ENCODE data around the gene RAC3.

RAC3 gene

GRCh38 chr17:82060614-82061013 is 29.1 kb downstream of the RAC3 start:
- intact Hi-C loops (cut with DNase I) = no loop called here
- no peak for DNase-seq

DNA sequence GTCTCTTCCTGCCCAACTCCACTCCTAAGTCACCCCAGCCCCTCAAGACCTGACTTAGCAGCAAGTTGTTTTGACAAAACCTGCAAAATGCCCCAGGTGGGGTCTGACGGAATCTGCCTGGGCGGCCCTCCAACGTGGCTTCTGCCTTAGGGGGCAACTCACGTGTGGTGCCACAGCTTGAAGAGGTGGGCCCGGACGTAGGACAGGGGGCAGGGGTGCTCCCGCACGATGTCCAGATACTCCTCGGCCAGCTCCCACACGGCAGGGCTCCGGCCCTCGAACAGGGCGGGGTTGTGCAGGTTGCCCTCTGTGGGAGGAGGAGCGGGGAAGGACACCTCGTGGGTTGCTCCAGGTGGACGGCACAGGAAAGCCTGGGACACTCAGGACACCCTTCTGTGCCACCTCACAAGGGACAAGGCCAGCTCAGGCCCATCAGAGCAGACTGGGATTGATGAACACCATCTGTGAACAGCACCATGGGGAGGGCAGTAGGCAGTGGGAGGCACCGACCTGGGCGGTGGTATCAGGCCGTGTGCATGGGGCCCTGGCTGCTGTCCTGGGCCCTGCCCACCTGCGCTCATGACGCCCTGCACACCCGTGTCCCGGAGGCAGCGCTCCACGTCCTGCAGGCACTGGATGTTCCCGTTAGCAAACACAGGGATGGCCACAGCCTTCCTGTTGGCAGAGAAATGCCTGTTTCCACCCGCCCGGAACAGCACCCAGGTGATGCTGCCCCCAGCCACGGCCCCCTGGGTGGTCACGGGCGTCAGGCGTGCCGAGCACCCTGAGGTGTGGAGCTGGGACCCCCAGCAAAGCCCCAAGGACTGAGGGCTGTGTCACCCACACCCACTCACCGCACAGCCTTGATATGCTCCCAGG is 29.8 kb downstream of the RAC3 start:
- intact Hi-C loops (cut with DNase I) = no loop called here
- DNase-seq = no peak

GRCh38 chr17:82062076-82062983 is 30.9 kb downstream of the RAC3 start:
- intact Hi-C loops (cut with DNase I) = no loop called here
- DNase-seq = no peak

GRCh38 chr17:82062984-82063368 is 31.5 kb downstream of the RAC3 start:
- intact Hi-C loops (cut with DNase I) = no loop called here
- DNase-seq = no peak

DNA sequence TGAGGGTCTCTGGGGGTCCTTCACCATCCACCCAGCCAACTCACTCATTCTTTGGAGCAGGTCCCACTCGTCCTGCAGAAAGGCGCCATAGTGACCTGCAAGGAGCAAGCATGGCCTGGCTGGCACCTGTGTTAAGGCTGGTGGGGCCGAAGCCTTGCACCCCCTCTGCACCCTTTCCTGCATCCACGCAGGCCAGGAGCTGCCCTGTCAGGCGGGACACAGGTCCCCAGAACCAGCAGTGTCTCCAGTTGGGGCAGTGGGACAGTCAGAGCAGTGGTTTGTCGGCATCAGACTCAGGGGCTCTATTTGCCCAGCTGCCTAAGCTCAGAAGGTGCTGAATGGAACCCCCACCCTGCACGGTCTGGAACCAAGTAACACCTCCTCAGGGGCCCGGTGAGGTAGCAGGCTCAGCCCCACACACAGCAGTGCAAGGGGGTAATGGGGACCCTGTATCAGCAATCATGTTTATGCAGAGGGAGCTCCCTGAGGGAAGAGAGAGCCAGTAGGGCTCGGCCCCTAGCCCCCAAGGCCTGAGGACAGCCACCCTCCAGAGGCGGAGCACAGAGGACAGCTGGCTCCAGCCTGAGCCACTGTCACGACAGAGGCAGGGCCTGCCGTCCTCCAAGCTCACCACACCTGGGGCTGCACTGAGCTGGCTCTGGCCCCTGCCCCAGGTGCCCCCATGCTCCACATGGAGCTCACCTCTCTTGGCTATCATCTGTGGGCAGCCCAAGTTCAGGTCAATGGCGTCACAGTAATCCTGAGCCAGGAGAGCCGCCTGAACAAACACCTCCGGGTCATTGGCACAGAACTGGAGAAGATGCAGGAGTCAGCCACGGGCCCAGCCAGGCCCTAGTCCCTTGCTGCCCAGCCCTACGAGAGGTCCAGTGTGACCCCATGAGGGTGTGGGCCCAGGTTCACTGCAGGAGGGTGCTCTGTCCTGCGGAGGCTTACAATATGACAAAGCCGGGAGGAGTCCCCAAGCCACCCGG is 32.2 kb downstream of the RAC3 start:
- DNase-seq = no peak
- intact Hi-C loops (cut with DNase I) = no loop called here

GRCh38 chr17:82064433-82065192 is 33.1 kb downstream of the RAC3 start:
- DNase-seq = no peak
- intact Hi-C loops (cut with DNase I) = no loop called here

- intact Hi-C loops (cut with DNase I) = no loop called here
Measured at GRCh38 chr17:82065193-82065637, 33.7 kb downstream of the RAC3 start.

DNA sequence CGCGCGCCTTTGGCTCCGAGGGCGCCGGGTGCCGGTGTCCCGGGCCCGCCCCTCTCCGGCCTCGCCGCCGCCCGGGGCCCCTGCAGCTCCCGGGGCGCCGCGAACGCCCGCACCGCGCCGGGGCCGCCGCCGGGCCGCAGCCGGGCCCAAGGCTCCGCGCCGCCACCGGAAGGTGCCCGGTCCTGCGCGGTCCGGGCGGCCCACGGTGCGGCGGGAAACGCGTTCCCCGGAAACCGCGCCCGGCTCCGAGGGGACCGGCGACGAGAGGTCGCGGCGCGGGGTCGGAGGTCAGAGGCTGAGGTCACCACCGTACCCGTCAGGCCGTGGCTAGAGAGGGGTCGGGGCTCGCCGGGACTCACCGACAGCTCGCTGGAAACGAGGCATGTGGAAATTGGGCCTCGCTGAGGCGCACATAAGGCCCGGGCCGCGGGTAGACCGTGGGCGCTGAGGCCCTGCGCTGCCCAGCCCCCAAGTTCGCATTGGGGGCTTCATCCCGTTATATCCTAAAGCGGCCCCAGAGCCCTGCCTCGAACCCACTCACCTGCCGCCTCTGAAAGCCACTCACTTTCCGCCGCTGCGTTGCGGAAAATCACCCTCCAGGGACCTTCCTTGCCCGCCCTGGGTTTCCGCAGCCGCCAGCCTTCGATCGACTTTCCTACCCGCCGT is 34.3 kb downstream of the RAC3 start, which contains the start of gene DUS1L:
TSS of gene DUS1L (minus strand) at position 167 of the 666 bp plus-strand sequence. CDS start 745 bp downstream, outside the sequence.
- DNase-seq = peak in 41 of 42 donors; percentile 15 to 86 (median 71)
- intact Hi-C loops (cut with DNase I) = no loop called here

More at GRCh38 chr17:82065193-82065637, 33.7 kb downstream of the RAC3 start:
- no peak for DNase-seq

DNA sequence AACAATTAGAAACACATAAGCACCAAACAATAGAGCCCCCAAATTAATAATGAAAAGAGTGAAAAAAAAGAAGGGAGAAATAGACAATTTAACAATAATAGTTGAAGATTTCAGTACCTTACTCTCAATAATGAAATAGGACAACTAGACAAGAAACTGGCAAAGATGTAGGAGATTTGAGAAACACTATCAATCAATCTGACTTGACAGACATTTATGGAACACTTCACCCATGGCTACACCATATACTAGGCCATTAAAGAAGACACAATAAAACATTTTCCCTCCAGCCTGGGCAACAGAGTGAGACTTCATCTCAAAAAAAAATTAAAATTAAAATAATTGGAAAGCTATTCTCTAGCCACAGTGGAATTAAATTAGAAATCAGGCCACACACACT is 39.1 kb downstream of the RAC3 start:
- intact Hi-C loops (cut with DNase I) = no loop called here
- DNase-seq = no peak

DNA sequence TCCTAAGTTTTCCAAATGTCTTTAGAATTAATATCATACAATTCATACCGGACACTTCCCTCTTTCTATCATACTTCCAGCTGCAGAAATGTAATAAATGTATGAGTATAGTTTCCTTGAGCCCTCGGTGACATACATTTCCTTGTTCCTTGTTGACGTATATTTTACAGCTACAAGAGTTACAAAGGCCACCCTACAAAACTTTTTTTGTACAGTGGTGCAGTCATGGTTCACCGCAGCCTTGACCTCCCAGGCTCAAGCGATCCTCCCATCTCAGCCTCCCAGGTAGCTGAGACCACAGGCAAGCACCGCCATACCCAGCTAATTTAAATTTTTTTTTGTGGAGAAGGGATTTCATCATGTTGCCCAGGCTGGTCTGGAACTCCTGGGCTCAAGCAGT is 41.3 kb downstream of the RAC3 start:
- no peak for DNase-seq
- intact Hi-C loops (cut with DNase I) = no loop called here

- no peak for DNase-seq
Measured at GRCh38 chr17:82073446-82073845, 42.0 kb downstream of the RAC3 start.

DNA sequence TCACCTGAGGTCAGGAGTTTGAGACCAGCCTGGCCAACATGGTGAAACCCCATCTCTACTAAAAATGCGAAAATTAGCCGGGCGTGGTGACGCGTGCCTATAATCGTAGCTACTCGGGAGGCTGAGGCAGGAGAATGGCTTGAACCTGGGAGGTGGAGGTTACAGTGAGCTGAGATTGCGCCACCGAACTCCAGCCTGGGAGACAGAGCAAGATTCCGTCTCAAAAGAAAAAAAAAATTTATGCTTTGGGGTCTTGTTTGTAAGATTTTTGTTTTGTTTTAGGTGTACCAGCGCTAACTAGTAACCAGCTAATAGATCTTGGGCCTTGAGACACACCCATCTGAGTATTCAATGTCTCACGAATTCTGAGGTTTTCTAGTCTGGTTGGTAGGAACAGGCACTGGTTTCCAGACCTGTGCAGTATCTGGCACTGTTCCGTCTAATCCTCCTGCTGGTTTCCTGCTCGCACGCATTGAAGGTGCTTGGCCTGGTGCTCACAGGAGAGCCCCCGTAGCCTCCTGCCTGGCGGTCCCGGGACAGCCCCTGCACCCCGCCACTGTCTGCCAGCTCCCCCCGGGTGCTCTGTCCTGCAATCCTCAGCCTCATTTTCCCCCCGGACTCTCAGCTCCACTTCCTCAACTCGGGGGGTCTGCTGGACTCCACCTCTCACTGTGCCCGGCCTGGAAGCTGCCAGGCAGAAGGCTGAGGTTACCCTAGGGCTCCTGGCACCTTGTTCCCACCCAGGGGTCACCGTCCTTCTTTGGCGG is 44.7 kb downstream of the RAC3 start:
- intact Hi-C loops (cut with DNase I) = no loop called here
- no peak for DNase-seq

More at GRCh38 chr17:82073446-82073845, 42.0 kb downstream of the RAC3 start:
- intact Hi-C loops (cut with DNase I) = no loop called here

GRCh38 chr17:82076785-82077591 is 45.5 kb downstream of the RAC3 start:
- intact Hi-C loops (cut with DNase I) = no loop called here
- DNase-seq = no peak

DNA sequence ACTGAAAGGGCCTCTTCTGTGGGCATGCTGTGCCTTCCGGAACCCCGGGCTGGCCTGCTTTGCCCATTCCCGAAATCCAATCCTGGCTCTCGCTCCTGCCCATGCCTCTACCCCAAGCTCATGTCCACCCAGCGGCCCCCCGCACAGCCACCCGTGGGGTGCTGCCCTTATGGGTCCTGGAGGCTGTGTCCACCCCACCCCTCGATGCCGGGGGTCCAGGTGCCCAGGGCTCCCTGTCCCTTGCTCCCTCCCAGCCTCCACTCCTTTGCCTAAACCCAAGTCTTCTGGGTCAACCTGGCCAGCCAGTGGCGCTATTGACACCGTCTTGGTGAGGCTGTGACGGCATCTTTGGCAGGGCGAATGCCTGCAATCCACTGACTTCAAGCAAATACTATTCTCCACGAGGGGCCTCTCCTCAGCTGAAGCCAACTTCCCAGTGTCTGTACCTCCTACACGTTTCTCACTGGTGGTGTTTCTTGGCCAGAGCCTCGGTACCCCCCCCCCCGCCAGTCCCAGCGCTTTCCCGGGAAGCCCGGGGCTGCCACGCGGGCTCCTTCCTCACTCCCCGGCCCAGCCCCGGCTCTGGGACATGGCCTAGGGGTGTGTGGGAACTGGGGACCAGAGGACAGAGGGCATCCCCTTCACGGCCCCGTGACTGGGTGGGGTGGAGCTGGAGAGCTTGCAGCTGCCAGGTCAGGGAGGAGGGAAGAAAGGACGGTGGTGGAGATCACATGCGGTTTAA is 46.3 kb downstream of the RAC3 start:
- intact Hi-C loops (cut with DNase I) = no loop called here
- no peak for DNase-seq

- intact Hi-C loops (cut with DNase I) = no loop called here
- DNase-seq = no peak
Measured at GRCh38 chr17:82078433-82078832, 47.0 kb downstream of the RAC3 start.
